RKO (cell line): ENCODE results near the gene SUPT20H.
A peak's percentile ranks its signal among the peaks of the same experiment; 100 is the strongest.

Experiments used
- DNase-seq: peaks from one replicate; pipeline ENCODE4 v3.0.0-alpha.2; 2016; ENCODE audit warnings: low spot score

The SUPT20H gene

GRCh38 chr13:37058910-37059847, at the start of gene SUPT20H:
SUPT20H (minus strand) TSS chr13:37059688; CDS start chr13:37051490, 8,198 bp downstream.
- DNase-seq: peak; percentile 91

GRCh38 chr13:37109051-37109678, 49.7 kb upstream of the SUPT20H start:
- DNase-seq: peak; percentile 37

GRCh38 chr13:37107868-37108267, 48.4 kb upstream of the SUPT20H start:
- DNase-seq: no peak

- no peak for DNase-seq
Observed at GRCh38 chr13:37107456-37107855, 48.0 kb upstream of the SUPT20H start.

GRCh38 chr13:37106642-37107041, 47.2 kb upstream of the SUPT20H start:
- DNase-seq: no peak

GRCh38 chr13:37105251-37105714, 45.8 kb upstream of the SUPT20H start, which contains the start of gene CSNK1A1L:
CSNK1A1L (minus strand) TSS chr13:37105664; CDS start chr13:37105256, 408 bp downstream.
- DNase-seq: no peak

- no peak for DNase-seq
Observed at GRCh38 chr13:37102896-37103295, 43.4 kb upstream of the SUPT20H start.

- DNase-seq: no peak
Observed at GRCh38 chr13:37101201-37101600, 41.7 kb upstream of the SUPT20H start.

GRCh38 chr13:37100731-37101130, 41.2 kb upstream of the SUPT20H start:
- DNase-seq: no peak

GRCh38 chr13:37097076-37097475, 37.6 kb upstream of the SUPT20H start:
- no peak for DNase-seq

- no peak for DNase-seq
Observed at GRCh38 chr13:37094840-37095239, 35.4 kb upstream of the SUPT20H start.

- no peak for DNase-seq
Observed at GRCh38 chr13:37094099-37094498, 34.6 kb upstream of the SUPT20H start.

- no peak for DNase-seq
Observed at GRCh38 chr13:37091835-37092234, 32.3 kb upstream of the SUPT20H start.

GRCh38 chr13:37090912-37091311, 31.4 kb upstream of the SUPT20H start:
- no peak for DNase-seq

GRCh38 chr13:37089495-37089894, 30.0 kb upstream of the SUPT20H start:
- DNase-seq: no peak

GRCh38 chr13:37087486-37087885, 28.0 kb upstream of the SUPT20H start:
- DNase-seq: no peak

- no peak for DNase-seq
Observed at GRCh38 chr13:37085606-37086005, 26.1 kb upstream of the SUPT20H start.

- DNase-seq: no peak
Observed at GRCh38 chr13:37076818-37077217, 17.3 kb upstream of the SUPT20H start.

GRCh38 chr13:37075164-37075563, 15.7 kb upstream of the SUPT20H start:
- no peak for DNase-seq

GRCh38 chr13:37074703-37075102, 15.2 kb upstream of the SUPT20H start:
- peak; percentile 60 for DNase-seq

- no peak for DNase-seq
Observed at GRCh38 chr13:37072024-37072423, 12.5 kb upstream of the SUPT20H start.

- no peak for DNase-seq
Observed at GRCh38 chr13:37070956-37071355, 11.5 kb upstream of the SUPT20H start.

- DNase-seq: no peak
Observed at GRCh38 chr13:37070145-37070695, 10.7 kb upstream of the SUPT20H start.
